H9 (cell line): ENCODE measurements around the gene ADARB2. TPM values are rescaled to one million over a fixed set of nuclear protein-coding genes. Genes with fewer than 3 reads are reported as not detected.

Source experiments
- DNase-seq: peaks from one replicate; pipeline ENCODE4 v3.0.0-alpha.2; 2017
- H2AFZ ChIP-seq: one replicate; pipeline ENCODE4 v1.6.1; 2013; ENCODE audit warnings: mild to moderate bottlenecking, low read length, control low read depth, moderate library complexity
- H2AK5ac ChIP-seq: 2 replicates; pipeline ENCODE4 v1.6.1; 2013; ENCODE audit warnings: low read length, control low read depth, mixed read lengths; ENCODE audit not compliant: insufficient read length
- H2BK120ac ChIP-seq: one replicate; pipeline ENCODE4 v1.6.1; 2013; ENCODE audit warnings: low read depth, mild to moderate bottlenecking, low read length, control low read depth, inconsistent platforms; ENCODE audit not compliant: poor library complexity, severe bottlenecking
- H2BK12ac ChIP-seq: 2 replicates; pipeline ENCODE4 v1.6.1; 2013; ENCODE audit warnings: low read length, control low read depth, mixed read lengths, low read depth; ENCODE audit not compliant: insufficient read length
- H2BK15ac ChIP-seq: 2 replicates; pipeline ENCODE4 v1.6.1; 2013; ENCODE audit warnings: low read depth, low read length, control low read depth
- H2BK20ac ChIP-seq: one replicate; pipeline ENCODE4 v1.6.1; 2013; ENCODE audit warnings: low read depth, mild to moderate bottlenecking, low read length, control low read depth, inconsistent platforms; ENCODE audit not compliant: poor library complexity, severe bottlenecking
- H2BK5ac ChIP-seq: 2 replicates; pipeline ENCODE4 v1.6.1; 2013; ENCODE audit warnings: low read length, control low read depth, mixed read lengths; ENCODE audit not compliant: insufficient read length
- H3K14ac ChIP-seq: 2 replicates; pipeline ENCODE4 v1.6.1; 2013; ENCODE audit warnings: low read length, control low read depth; ENCODE audit not compliant: insufficient read depth
- H3K18ac ChIP-seq: 2 replicates; pipeline ENCODE4 v1.6.1; 2013; ENCODE audit warnings: low read depth, mild to moderate bottlenecking, mixed read lengths, low read length, control low read depth; ENCODE audit not compliant: insufficient read length
- H3K23ac ChIP-seq: 2 replicates; pipeline ENCODE4 v1.6.1; 2013; ENCODE audit warnings: low read length, control low read depth, mixed read lengths, low read depth; ENCODE audit not compliant: insufficient read length
- H3K23me2 ChIP-seq: 2 replicates; pipeline ENCODE4 v1.6.1; 2013; ENCODE audit warnings: low read depth, mild to moderate bottlenecking, mixed read lengths, low read length, control low read depth; ENCODE audit not compliant: insufficient read length, poor library complexity, severe bottlenecking
- H3K27ac ChIP-seq: 2 replicates; pipeline ENCODE4 v1.5.1; 2013; ENCODE audit warnings: low read length, control low read depth, mixed read lengths, low read depth; ENCODE audit not compliant: insufficient read length
- H3K27me3 ChIP-seq: 2 replicates; pipeline ENCODE4 v1.6.1; 2013; ENCODE audit warnings: low read length, control low read depth, inconsistent platforms; ENCODE audit not compliant: insufficient read depth
- H3K4ac ChIP-seq: 2 replicates; pipeline ENCODE4 v1.6.1; 2013; ENCODE audit warnings: low read depth, mild to moderate bottlenecking, control low read depth, inconsistent platforms, low read length, moderate library complexity
- H3K4me1 ChIP-seq: 2 replicates; pipeline ENCODE4 v1.6.1; 2013; ENCODE audit warnings: low read length, control low read depth, inconsistent platforms; ENCODE audit not compliant: insufficient read depth
- H3K4me2 ChIP-seq: 2 replicates; pipeline ENCODE4 v1.6.1; 2013; ENCODE audit warnings: low read length, control low read depth, mixed read lengths; ENCODE audit not compliant: insufficient read length, insufficient read depth
- H3K56ac ChIP-seq: 2 replicates; pipeline ENCODE4 v1.6.1; 2013; ENCODE audit warnings: low read depth, mild to moderate bottlenecking, mixed read lengths, low read length, control low read depth; ENCODE audit not compliant: insufficient read length
- H3K79me1 ChIP-seq: 2 replicates; pipeline ENCODE4 v1.6.1; 2013; ENCODE audit warnings: low read depth, mild to moderate bottlenecking, moderate library complexity, low read length, control low read depth, inconsistent platforms; ENCODE audit not compliant: insufficient read depth, poor library complexity, severe bottlenecking
- H3K79me2 ChIP-seq: 2 replicates; pipeline ENCODE4 v1.6.1; 2013; ENCODE audit warnings: low read length, control low read depth, inconsistent platforms; ENCODE audit not compliant: insufficient read depth
- H3K9ac ChIP-seq: 2 replicates; pipeline ENCODE4 v1.6.1; 2013; ENCODE audit warnings: low read length, control low read depth, mixed read lengths; ENCODE audit not compliant: insufficient read length; ENCODE audit errors: extremely low read depth
- H3K9me3 ChIP-seq: one replicate; pipeline ENCODE4 v1.6.1; 2013; ENCODE audit warnings: low read depth, low read length, inconsistent platforms; ENCODE audit not compliant: control insufficient read depth
- H3T11ph ChIP-seq: one replicate; pipeline ENCODE4 v1.6.1; 2013; ENCODE audit warnings: mild to moderate bottlenecking, low read length, control low read depth, inconsistent platforms
- H4K20me1 ChIP-seq: one replicate; pipeline ENCODE4 v1.6.1; 2013; ENCODE audit not compliant: control insufficient read depth, insufficient read length, insufficient read depth
- H4K5ac ChIP-seq: 2 replicates; pipeline ENCODE4 v1.6.1; 2013; ENCODE audit warnings: low read depth, mild to moderate bottlenecking, mixed read lengths, low read length, control low read depth; ENCODE audit not compliant: insufficient read length
- H4K8ac ChIP-seq: replicated peaks from 2 replicates; pipeline ENCODE4 v1.6.1; 2013; ENCODE audit warnings: low read length, control low read depth, mixed read lengths, low read depth; ENCODE audit not compliant: insufficient read length
- H4K91ac ChIP-seq: 2 replicates; pipeline ENCODE4 v1.6.1; 2013; ENCODE audit warnings: low read depth, mild to moderate bottlenecking, moderate library complexity, mixed read lengths, low read length, control low read depth; ENCODE audit not compliant: insufficient read length
- H3K27ac Mint-ChIP-seq, 3 experiments: 2 replicates in 2 of 3; 3 replicates in 1 of 3; pipeline ENCODE4 v1.8.0; 2020 to 2021; ENCODE audit warnings: mixed read lengths in 3 of 3, mild to moderate bottlenecking in 1 of 3, moderate library complexity in 1 of 3
- H3K27me3 Mint-ChIP-seq: 2 replicates; pipeline ENCODE4 v1.8.0; 2021; ENCODE audit warnings: low read depth, mild to moderate bottlenecking, moderate library complexity, mixed read lengths
- H3K36me3 Mint-ChIP-seq, 3 experiments: 2 replicates in 2 of 3; 3 replicates in 1 of 3; pipeline ENCODE4 v1.8.0; 2020 to 2021; ENCODE audit warnings: low read depth in 3 of 3, mixed read lengths in 3 of 3; ENCODE audit not compliant: insufficient read depth in 1 of 3
- H3K4me1 Mint-ChIP-seq, 2 experiments: 2 replicates each; pipeline ENCODE4 v1.8.0; 2020; ENCODE audit warnings: mixed read lengths in 2 of 2
- H3K4me3 Mint-ChIP-seq, 2 experiments: 2 replicates in 1 of 2; 3 replicates in 1 of 2; pipeline ENCODE4 v1.8.0; 2020 to 2021; ENCODE audit warnings: mild to moderate bottlenecking in 2 of 2, mixed read lengths in 2 of 2, moderate library complexity in 1 of 2
- H3K9me3 Mint-ChIP-seq, 2 experiments: 2 replicates in 1 of 2; 3 replicates in 1 of 2; pipeline ENCODE4 v1.8.0; 2020; ENCODE audit warnings: mild to moderate bottlenecking in 2 of 2, mixed read lengths in 2 of 2, moderate library complexity in 1 of 2
- WGBS: extraction: QIAGEN DNeasy Blood & Tissue Kit; methylation state at CpG from one replicate; pipeline ENCODE4 v1.1.7; 2013; ENCODE audit warnings: missing lambda C conversion rate, low lambda C conversion rate, mixed read lengths; ENCODE audit not compliant: insufficient read length; ENCODE audit errors: extremely low coverage; 5-methylcytosine and 5-hydroxymethylcytosine counted together
- total RNA-seq: library from RNA; stranded (reverse); gene quantifications from 2 replicates; pipeline ENCODE4 v1.2.1, GENCODE V29; 2021
- TF ChIP-seq, protein P1 (sequence below): fragments of 200-600 bp; sonication (generic); conservative IDR thresholded peaks from 3 replicates; pipeline ENCODE4 v1.8.0; 2021; ENCODE audit warnings: antibody characterized with exemption, mild to moderate bottlenecking

ADARB2 gene
- total RNA-seq, 1 experiment from 2014 or later = 0.87 TPM

DNA sequence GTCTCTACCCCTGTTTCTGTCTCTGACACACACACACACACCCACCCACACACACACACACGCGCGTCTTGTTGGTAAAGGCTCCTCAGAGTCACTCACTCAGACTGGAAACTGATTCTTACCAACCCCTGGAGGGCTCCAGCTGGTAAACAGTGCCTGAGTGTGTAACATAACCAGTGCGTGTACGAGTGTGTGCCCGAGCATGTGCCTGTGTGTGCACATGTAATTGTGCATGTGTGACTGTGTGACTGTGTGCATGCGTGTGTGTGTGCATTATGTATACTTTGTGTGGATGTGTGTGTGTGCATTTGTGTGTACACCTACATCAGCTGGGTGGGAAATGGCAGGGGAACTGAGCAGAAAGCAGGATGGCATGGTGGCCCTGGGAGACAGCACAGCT, 364.0 kb downstream of the ADARB2 start:
- TF ChIP-seq, protein P1, sequence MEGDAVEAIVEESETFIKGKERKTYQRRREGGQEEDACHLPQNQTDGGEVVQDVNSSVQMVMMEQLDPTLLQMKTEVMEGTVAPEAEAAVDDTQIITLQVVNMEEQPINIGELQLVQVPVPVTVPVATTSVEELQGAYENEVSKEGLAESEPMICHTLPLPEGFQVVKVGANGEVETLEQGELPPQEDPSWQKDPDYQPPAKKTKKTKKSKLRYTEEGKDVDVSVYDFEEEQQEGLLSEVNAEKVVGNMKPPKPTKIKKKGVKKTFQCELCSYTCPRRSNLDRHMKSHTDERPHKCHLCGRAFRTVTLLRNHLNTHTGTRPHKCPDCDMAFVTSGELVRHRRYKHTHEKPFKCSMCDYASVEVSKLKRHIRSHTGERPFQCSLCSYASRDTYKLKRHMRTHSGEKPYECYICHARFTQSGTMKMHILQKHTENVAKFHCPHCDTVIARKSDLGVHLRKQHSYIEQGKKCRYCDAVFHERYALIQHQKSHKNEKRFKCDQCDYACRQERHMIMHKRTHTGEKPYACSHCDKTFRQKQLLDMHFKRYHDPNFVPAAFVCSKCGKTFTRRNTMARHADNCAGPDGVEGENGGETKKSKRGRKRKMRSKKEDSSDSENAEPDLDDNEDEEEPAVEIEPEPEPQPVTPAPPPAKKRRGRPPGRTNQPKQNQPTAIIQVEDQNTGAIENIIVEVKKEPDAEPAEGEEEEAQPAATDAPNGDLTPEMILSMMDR = no peak
- Histone ChIP-seq H3K18ac (no peak overlapping the region), H2BK5ac (no peak overlapping the region), H3T11ph (no peak overlapping the region), H3K27ac (no peak overlapping the region), H3K79me1 (no peaks in the 10 kb centered on the region), H4K8ac (no peak overlapping the region), H2BK15ac (no peak overlapping the region), H2BK120ac (no peak overlapping the region), H3K23ac (no peak overlapping the region), H3K9ac (no peak overlapping the region), H4K20me1 (no peaks in the 10 kb centered on the region), H2BK20ac (no peak overlapping the region), H3K4me2 (no peak overlapping the region), H3K56ac (no peak overlapping the region), H2AFZ (no peak overlapping the region), H3K4me1 (peaks cover 2% of the 10 kb centered on the region; the same call in 1 of the 2 replicates), H3K79me2 (no peaks in the 10 kb centered on the region; the same call in 1 of the 2 replicates), H3K4ac (no peak overlapping the region), H3K14ac (no peak overlapping the region), H3K27me3 (no peaks in the 10 kb centered on the region), H3K23me2 (no peaks in the 10 kb centered on the region), H3K9me3 (no peaks in the 10 kb centered on the region), H2BK12ac (no peak overlapping the region), H4K5ac (no peak overlapping the region), H2AK5ac (no peak overlapping the region), H4K91ac (no peak overlapping the region)
- no peak for DNase-seq
- Mint-ChIP-seq H3K9me3 (peaks cover 2 to 4% of the 10 kb centered on the region in 2 experiments; a peak in 3 of 5 replicates), H3K4me3 (no peak overlapping the region), H3K36me3 (peaks cover 0 to 2% (median 0%) of the 10 kb centered on the region in 3 experiments; a peak in 1 of 7 replicates), H3K4me1 (peaks cover 20 to 21% of the 10 kb centered on the region in 2 experiments), H3K27ac (peak overlapping the region in 1 of 3 experiments; percentile 21; a peak in 2 of 7 replicates), H3K27me3 (no peaks in the 10 kb centered on the region; the same call in none of the 2 replicates)
- no CpG with 5 or more reads among the region's 7 CpGs for WGBS
